ENCODE measurements around the gene TMEM52B.
"Not testable (repeated sequence)": the region's sequence is repeated elsewhere in the genome, so short reads cannot be mapped to it uniquely, and the experiment has no call there.

The TMEM52B gene

DNA sequence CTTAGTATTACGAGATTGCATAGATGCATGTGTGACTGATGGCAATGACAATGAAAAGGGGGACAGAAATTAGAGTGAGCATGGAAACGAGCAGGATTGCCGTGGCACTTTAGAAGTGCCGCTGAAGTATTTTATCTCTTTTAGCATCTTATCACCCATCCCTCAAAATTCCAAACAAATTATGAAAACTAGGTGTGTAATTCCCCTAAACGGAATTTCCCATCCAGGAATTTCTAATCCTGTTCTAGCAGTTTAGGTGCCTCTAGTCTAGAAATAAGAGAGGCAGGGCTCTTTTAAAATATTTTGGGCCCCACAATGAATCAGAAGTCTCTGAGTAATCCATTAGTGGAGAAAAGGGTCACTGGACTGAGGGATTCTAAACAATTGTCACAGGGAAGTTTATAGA lies 947 bp downstream of the TMEM52B start:
- in situ Hi-C loops (cut with HindIII; ENCODE audit: low sequenced_read_pairs) = no loop called here
- no peak overlapping the region for H3K4me3 ChIP-seq (ENCODE audit: low read depth, low read length)
- DNase-seq (ENCODE audit: low read depth) = no peak

DNA sequence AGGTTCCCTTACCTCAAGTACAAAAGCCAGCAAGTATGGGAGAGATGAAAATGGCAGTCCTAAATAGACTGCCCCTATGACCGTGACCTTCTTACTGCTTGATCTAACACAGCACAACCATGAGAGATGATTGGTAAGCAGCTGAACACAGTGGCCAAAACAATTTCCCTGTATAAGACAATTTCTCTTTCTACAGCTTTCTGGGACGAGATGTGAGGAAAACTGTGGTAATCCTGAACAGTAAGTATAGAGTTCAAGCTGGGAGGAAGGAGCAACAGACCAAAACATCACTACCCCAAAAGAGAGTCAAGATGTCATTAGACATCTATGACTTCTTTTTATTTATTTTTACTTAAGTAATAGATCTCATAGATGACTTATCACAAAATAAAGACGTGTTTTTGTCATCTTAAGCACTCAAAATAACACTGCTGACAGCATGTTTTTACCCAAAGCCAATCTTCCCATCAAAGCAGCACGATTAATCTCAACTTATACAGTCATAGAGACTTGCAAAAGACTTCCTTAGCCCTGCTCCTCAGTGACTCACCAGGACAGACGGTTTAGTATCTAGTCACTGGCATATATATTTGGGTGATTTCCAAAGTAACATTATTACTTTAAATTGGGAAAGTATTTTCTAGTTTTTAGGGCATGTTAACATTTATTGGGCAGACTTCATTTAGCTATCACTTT lies 3.7 kb downstream of the TMEM52B start:
- H3K4me3 ChIP-seq (ENCODE audit: low read depth, low read length) = no peak overlapping the region
- in situ Hi-C loops (cut with HindIII; ENCODE audit: low sequenced_read_pairs) = no loop called here
- TF ChIP-seq, protein P1, sequence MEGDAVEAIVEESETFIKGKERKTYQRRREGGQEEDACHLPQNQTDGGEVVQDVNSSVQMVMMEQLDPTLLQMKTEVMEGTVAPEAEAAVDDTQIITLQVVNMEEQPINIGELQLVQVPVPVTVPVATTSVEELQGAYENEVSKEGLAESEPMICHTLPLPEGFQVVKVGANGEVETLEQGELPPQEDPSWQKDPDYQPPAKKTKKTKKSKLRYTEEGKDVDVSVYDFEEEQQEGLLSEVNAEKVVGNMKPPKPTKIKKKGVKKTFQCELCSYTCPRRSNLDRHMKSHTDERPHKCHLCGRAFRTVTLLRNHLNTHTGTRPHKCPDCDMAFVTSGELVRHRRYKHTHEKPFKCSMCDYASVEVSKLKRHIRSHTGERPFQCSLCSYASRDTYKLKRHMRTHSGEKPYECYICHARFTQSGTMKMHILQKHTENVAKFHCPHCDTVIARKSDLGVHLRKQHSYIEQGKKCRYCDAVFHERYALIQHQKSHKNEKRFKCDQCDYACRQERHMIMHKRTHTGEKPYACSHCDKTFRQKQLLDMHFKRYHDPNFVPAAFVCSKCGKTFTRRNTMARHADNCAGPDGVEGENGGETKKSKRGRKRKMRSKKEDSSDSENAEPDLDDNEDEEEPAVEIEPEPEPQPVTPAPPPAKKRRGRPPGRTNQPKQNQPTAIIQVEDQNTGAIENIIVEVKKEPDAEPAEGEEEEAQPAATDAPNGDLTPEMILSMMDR (IDR thresholded peaks at IDR 0.05; ENCODE audit: low read depth, low read length, missing control alignments) = no peak
- no peak for DNase-seq (ENCODE audit: low read depth)

More for the DNA sequence above, 947 bp downstream of the TMEM52B start:
- TF ChIP-seq, protein P1 (IDR thresholded peaks at IDR 0.05; ENCODE audit: low read depth, low read length, missing control alignments) = no peak

DNA sequence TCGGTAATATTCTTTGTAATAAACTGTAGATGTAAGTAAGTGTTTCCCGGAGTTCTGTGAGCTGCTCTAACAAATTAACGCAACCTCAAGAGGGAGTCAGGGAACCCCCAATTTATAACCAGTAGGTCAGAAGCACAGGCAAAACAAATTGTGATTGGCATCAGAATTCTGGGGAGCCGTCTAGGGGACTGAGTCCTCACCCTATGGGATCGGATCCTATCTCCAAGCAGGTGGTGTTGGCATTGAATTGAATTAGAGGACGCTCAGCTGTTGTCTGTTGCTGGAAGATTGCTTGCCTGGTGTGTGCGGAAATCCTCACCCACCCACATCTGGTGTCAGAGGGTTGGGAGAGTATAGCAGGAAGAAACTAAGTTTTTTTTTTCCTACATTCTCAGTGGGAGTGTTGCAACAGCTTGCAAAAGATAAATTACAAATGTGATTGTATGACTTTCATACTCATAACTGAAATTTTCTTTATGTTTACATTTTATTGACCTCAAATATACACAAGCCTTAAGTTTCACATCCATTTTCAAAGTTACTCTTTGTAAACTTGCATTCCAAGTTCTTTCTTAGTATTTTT lies 5.5 kb downstream of the TMEM52B start:
- TF ChIP-seq, protein P1 (IDR thresholded peaks at IDR 0.05; ENCODE audit: low read depth, low read length, missing control alignments) = no peak
- DNase-seq (ENCODE audit: low read depth) = no peak
- no peak overlapping the region for H3K4me3 ChIP-seq (ENCODE audit: low read depth, low read length)
- in situ Hi-C loops (cut with HindIII; ENCODE audit: low sequenced_read_pairs) = no loop called here

DNA sequence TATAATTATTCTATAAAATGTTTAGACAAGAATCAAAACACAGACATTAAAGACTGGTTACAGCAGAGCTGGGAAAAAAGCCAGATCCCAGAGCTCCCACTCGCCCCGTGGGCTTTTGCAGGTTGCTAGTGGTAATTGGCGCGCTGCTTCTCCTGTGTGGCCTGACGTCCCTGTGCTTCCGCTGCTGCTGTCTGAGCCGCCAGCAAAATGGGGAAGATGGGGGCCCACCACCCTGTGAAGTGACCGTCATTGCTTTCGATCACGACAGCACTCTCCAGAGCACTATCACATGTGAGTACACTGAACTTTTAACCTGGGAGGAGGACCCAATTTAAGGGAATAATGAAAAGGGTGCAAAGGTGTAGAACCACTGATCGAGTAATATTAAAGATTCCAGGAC lies 7.5 kb downstream of the TMEM52B start:
- no peak overlapping the region for H3K4me3 ChIP-seq (ENCODE audit: low read depth, low read length)
- in situ Hi-C loops (cut with HindIII; ENCODE audit: low sequenced_read_pairs) = no loop called here
- TF ChIP-seq, protein P1 (IDR thresholded peaks at IDR 0.05; ENCODE audit: low read depth, low read length, missing control alignments) = no peak
- DNase-seq (ENCODE audit: low read depth) = no peak

DNA sequence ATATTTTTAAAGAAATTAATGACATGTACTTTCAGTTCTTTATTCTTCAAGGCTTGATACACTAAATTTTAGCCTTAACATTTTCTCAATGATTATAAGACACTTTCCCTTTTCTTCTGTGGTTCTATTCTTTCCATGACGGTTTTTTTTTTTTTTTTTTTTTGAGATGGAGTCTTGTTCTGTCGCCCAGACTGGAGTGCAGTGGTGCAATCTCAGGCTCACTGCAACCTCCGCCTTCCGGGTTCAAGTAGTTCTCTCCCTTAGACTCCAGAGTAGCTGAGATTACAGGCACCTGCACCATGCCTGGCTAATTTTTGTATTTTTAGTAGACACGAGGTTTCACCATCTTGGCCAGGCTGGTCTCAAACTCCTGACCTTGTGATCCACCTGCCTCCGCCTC lies 8.1 kb downstream of the TMEM52B start:
- H3K4me3 ChIP-seq (ENCODE audit: low read depth, low read length); DNase-seq (ENCODE audit: low read depth); in situ Hi-C loops (cut with HindIII; ENCODE audit: low sequenced_read_pairs): not testable (repeated sequence)

DNA sequence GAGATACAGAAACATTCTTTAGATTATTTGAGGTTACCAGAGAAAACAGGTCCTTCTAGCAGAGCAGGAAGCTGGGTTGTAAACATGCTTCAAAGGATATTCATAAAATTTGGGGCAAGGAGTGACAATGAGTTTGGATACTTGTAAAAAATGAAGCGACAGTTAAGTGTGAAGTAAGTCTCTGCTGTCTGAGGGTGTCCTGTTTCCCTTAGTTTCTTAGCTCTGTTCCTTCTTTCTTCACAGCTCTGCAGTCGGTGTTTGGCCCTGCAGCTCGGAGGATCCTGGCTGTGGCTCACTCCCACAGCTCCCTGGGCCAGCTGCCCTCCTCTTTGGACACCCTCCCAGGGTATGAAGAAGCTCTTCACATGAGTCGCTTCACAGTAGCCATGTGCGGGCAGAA lies 10.8 kb downstream of the TMEM52B start:
- in situ Hi-C loops (cut with HindIII; ENCODE audit: low sequenced_read_pairs) = no loop called here
- TF ChIP-seq, protein P1 (IDR thresholded peaks at IDR 0.05; ENCODE audit: low read depth, low read length, missing control alignments) = no peak
- H3K4me3 ChIP-seq (ENCODE audit: low read depth, low read length) = no peak overlapping the region
- DNase-seq (ENCODE audit: low read depth) = no peak

All from astrocyte of the cerebellum (primary cell).